SK-N-SH (cell line): Measurements from ENCODE around the gene ZBTB46.

Experiments
- CTCF ChIP-seq: fragments of 200-600 bp; sonication (generic); IDR thresholded peaks from 2 replicates; pipeline ENCODE4 v1.6.1; 2017; ENCODE audit warnings: antibody characterized with exemption, mild to moderate bottlenecking, moderate library complexity
- EZH2phosphoT487 ChIP-seq: fragments of 200-600 bp; sonication (generic); IDR thresholded peaks from 2 replicates; pipeline ENCODE4 v1.6.1; 2017; ENCODE audit warnings: low read depth, mixed run types, mild to moderate bottlenecking, antibody characterized with exemption, moderate library complexity, borderline replicate concordance
- MEF2A ChIP-seq: IDR thresholded peaks from 2 replicates; pipeline ENCODE4 v1.4.0; 2012; ENCODE audit warnings: low read depth, borderline replicate concordance
- SMC3 ChIP-seq: IDR thresholded peaks from 2 replicates; pipeline ENCODE4 v1.6.1; 2012; ENCODE audit warnings: low read depth, low read length, improper control_type of control experiment
- YY1 ChIP-seq: IDR thresholded peaks from 2 replicates; pipeline ENCODE4 v1.4.0; 2012; ENCODE audit warnings: low read depth, mild to moderate bottlenecking

- TF ChIP-seq YY1 (no peak), CTCF (no peak), EZH2phosphoT487 (no peak), SMC3 (no peak), MEF2A (no peak)
Measured at GRCh38 chr20:63748934-63749270, 82.2 kb downstream of the ZBTB46 start.
